Hypothalamus (tissue), 51 donors: ENCODE measurements around the gene MTARC1.

ENCODE experiments used
- DNase-seq, 51 donors: peaks; one replicate each; lab custom pipeline; 2025; lab: John Stamatoyannopoulos, UW

The MTARC1 gene

GRCh38 chr1:220827445-220828178 lies 40.9 kb downstream of the MTARC1 start:
- no peak for DNase-seq

- DNase-seq, result no peak
Observed at GRCh38 chr1:220828179-220828490, 41.4 kb downstream of the MTARC1 start.

GRCh38 chr1:220828950-220829586 lies 42.4 kb downstream of the MTARC1 start:
- DNase-seq, result no peak

- DNase-seq, result no peak
Observed at GRCh38 chr1:220833436-220833835, 46.7 kb downstream of the MTARC1 start.

GRCh38 chr1:220834155-220834870 lies 47.6 kb downstream of the MTARC1 start:
- no peak for DNase-seq
